HL-60/S4 treated with retinoic acid at 250 ng/mL for 4 days and 3 days (cell line): ENCODE results near the gene OXSR1.
"Not testable (repeated sequence)": the region's sequence is repeated elsewhere in the genome, so short reads cannot be mapped to it uniquely, and the experiment has no call there.

Experiments
- in situ Hi-C: fragments of 300-500 bp; cut with MboI; formaldehyde crosslinking; loops from 2 replicates; pipeline ENCODE4 v1.7.0; 2022; ENCODE audit warnings: low sequenced_read_pairs

The OXSR1 gene

DNA sequence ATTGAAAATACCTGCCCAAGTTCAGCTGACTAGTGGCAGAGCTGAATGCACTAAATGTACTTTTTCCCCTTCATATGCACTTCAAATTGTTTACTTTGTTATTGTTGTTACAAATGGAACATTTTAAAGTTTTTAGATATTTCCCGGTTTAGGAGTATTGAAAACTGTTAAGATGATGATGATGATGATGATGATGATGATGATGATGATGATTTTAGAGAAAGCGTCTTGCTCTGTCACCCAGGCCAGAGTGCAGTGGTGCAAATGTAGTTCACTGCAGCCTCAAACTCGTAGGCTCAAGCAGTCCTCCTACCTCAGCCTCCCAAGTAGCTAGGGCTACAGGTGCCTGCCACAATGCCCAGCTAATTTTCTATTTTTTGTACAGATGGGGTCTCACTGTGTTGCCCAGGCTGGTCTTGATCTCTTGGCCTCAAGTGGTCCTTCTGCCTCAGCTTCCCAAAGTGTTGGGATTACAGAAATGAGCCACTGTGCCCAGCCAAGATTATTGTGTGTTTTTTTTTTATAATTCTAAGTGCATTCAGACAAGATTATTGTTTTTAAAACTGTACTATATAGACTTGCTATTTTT lies 54.4 kb downstream of the OXSR1 start:
- in situ Hi-C loops: no loop called here

DNA sequence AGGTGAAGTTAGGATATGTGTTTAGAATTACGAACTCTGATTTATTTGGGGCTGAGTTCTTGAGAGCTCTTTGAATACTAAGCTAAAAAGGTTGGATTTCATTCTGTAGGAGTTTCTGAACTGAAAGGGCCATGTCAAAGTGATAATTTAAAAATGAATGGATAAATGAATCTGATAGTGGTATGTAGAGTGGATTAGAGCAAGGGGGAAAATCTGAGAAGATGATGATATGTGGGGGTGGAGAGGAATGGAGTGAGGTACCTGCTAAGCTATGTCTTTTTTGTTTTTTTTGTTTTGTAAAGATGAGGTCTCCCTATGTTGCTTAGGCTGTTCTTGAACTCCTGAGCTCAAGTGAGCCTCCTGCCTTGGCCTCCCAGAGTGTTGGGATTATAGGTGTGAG lies 55.7 kb downstream of the OXSR1 start:
- in situ Hi-C loops: no loop called here

DNA sequence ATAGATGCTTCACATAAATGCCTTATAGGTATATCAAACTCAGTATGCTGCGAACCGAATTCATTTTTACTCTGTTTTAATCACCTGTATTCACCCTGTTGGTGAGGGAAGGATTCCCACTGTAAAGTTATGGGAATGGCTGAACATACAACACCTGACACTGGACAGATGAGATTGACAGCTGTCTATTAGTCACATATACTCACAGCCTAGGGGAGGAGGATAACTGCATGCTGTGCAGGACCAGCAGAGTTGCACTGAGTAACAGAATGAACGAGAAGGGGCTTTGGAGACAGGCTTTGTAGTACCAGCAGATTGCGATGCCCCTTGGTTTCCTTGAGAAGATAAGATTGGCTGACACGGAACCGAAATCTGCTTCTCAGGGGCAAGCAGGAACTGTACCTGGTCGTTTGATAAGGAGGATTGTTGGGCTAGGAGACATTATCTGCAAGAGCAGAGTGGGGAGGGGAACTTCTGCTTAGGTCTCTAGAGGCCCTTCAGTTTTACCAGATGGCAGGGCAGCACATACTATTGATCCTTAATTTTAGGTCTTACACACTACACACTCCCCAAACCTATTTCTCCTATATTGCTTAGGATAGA lies 56.8 kb downstream of the OXSR1 start:
- in situ Hi-C loops: no loop called here

DNA sequence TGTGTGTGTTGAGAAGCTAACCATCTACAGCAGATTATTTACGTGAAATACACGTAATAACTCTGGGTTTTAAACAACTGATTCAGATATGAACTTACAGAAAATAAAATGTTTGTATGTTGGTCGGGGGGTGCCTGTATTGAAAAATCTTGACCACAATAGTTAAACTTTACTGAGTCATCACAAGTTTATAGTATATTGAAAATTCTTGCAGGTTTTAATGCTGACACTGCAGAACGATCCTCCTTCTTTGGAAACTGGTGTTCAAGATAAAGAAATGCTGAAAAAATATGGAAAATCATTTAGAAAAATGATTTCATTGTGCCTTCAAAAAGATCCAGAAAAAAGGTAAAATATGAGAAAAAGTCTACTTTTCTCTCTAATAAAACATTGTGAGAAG lies 59.0 kb downstream of the OXSR1 start:
- in situ Hi-C loops: no loop called here

DNA sequence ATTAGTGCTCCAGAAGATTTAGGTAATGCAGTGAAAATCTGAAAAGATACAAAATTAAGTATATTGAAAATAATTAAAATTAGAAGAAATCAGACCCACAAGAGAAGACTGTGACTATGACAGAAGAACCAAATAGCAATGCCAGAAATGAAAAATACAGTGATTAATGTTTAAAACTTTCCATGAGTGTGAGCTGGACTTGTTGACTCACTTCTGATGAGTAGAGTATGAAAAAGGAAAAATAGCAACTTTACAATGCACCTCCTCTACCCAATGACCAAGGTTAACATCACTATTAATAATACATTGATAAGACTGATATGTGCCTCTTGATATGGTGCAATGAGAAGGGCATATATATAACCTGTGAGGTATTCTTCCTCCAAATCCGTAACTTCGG lies 60.9 kb downstream of the OXSR1 start:
- in situ Hi-C loops: no loop called here

DNA sequence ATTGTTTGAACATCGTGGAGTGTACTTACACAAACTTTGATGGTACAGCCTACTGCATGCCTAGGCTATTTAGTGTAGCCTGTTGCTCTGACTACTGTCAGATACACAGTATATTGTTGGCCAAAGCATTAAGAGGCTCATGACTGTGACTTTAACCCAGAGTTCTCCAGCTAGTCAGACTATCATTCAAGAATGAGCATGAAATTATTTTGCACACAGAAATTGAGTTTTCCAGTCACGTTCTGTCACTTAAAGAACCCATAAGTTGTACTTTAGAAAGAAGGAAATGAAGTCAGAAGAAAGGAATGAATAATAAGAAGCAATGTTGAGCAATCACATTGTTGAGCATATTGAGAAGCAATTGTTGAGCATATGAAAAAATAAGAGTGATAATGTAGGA lies 62.7 kb downstream of the OXSR1 start:
- in situ Hi-C loops: no loop called here

DNA sequence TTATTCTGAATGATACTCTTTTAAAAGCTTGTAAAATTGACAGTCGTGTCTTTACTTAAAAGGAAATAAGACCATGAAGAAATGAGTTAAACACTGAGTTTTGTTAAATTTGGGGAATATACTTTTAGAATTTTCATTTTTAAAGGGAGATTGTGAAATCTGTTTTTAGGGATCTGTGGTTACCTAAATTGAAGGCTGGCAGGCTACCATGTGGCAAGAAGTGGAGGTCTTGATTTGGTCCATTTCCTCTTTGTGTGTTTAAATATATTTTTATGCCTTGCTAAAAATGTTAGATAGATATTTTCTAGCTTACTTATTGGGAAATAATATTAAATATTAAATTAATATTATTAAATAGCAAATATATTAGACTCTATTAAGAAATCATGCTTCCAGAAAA lies 63.7 kb downstream of the OXSR1 start:
- in situ Hi-C loops: no loop called here

DNA sequence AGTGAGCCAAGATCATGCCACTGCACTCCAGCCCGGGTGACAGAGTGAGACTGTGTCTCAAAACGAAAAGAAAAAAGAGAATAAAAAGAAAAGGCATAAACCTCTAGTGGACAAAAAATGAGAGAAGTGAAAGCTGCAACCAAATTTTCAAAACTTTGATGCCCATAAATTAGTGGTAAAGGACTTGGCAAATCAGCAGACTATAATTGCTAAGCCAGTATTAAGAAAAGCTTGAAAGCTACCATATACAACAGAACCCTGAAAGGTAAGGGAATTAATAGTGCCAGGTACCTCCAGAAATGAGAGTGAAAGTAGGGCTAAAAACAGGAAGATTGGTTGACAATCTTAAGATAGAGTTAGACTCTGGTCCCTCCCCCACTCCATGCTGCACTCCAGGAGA lies 67.4 kb downstream of the OXSR1 start:
- in situ Hi-C loops: no loop called here

DNA sequence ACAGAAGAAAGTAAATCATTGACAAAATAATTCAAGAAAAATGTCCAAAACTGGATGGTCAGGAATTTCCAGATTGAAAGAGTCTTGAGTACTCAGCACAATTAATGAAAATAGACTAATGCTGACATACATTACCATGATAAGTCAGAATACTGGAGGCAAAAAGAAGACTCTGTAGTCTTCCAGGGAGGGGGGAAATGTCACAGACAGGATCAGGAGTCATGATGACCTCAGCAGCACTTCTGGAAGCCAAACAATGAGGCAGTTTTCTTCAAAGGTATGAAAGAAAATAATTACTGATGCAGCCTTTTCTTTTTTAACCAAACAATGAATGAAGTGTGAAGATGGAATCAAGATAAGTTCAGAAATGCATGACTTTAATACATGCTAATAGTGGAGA lies 70.1 kb downstream of the OXSR1 start:
- in situ Hi-C loops: no loop called here

DNA sequence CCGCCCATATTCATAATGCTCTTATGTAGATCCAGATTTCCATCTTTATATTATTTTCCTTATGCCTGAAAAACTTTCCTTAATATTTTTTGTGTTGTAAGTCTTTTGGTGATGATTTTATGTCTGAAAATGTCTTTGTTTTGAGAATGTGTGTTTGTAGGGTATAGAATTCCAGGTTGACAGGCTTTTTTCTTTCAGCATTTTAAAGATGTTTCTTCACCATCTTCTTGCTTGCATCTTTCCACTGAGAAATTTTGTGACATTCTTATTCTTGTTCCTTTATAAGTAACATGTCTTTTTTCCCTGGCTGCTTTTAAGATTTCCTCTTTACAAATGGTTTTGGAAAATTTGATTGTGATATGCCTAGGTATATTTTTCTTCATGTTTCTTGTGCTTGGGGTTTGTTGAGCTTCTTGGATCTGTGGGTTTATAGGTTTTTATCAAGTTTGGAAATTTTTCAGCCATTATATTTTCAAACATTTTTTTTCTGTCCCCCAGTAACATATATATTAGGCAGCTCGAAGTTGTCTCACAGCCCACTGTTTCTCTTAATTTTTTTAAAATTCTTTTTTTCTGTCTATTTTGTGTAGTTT lies 73.2 kb downstream of the OXSR1 start:
- in situ Hi-C loops: no loop called here

DNA sequence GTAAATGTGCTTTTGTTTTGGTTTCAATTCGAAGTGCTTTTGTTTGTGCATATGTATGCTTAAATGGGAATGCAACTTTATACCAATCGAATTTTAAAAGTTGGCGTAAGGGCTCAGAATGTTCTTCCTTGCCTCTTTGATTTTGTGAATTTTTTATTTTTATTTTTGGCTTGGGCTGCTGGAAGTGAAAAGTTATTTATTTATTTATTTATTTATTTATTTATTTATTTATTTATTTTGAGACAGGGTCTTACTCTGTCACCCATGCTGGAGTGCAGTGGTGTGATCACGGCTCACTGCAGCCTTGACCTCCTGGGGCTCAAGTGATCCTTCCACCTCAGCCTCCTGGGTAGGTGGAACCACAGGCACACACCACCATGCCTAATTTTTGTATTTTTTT lies 77.5 kb downstream of the OXSR1 start:
- in situ Hi-C loops: not testable (repeated sequence)

DNA sequence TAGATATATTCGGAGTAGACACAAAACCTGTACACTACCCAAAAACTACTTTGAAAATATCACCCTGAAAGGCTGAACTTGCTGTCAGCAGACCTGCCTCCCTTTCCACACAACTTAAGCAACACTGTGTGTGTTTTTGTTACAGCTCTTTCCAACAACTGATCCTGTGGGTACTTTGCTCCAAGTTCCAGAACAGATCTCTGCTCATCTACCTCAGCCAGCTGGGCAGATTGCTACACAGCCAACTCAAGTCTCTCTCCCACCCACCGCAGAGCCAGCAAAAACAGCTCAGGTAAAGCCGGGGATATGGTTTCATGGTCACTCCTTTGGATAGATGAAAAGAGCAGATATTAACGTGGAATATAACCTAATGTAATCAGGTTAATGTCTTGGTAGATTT lies 80.6 kb downstream of the OXSR1 start:
- in situ Hi-C loops: no loop called here

DNA sequence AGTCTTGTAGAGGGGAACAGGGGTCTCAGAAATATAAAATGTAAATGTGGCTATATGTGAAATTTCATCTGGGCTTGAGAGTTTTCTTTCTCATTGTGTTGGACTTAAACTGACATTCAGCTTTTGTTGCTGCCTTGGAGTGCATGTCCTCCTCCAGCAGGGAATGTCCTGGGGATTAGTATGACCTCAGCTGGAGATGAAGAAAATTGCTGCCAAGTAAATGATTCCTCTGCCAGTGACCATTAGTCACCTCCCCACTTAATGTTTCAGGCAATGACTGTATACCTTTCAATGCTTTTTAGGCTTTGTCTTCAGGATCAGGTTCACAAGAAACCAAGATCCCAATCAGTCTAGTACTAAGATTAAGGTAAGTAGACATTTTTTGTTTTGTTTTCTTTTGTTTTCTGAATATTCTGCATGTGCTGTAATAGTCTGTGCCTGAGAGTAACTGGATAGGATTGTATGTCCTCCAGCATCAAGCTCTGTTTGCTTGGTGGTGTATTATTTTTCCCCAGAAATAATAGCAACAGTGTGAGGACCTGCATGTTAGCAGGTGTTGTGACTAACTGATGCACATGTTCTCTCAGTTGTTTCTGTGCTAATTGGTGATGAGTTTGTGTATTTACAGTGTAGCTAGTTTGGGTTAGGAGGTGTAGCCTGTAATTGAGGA lies 82.2 kb downstream of the OXSR1 start:
- in situ Hi-C loops: no loop called here

DNA sequence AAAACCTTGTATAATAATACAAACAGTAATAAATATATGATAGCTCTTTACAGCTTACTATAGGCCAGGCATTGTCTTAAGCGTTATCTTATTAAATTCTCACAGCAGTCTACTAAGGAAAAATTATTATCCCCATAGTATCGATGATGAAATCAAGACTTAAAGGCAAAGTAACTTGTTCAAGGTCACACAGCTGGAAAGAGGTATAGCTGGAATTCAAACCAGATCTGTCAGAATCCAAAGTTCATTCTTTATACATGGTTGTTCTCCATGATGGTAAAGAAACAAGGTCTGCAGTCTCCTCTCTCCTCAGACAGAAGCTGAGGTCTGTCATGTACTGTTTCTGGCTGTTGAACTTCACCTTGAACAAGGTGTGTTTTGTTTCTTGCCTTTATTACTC lies 84.9 kb downstream of the OXSR1 start:
- in situ Hi-C loops: no loop called here

DNA sequence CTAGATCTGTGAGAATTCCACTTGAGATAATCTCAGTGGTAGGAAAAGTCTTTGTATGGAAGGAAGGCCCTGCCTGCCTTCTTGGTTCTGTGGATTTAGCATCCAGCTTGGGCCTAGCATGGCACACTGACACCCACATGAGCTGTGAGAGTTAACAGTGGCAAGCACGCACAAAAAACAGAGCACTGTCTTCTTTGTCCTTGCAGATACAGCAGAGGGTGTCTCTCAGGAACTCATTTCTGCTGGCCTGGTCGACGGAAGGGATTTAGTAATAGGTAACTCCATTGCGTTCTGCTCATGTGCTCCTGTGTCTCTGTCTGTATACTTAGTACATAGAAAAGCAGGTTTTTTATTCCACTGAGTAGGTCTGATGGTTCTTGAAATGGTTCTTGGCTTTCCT lies 85.9 kb downstream of the OXSR1 start:
- in situ Hi-C loops: no loop called here

DNA sequence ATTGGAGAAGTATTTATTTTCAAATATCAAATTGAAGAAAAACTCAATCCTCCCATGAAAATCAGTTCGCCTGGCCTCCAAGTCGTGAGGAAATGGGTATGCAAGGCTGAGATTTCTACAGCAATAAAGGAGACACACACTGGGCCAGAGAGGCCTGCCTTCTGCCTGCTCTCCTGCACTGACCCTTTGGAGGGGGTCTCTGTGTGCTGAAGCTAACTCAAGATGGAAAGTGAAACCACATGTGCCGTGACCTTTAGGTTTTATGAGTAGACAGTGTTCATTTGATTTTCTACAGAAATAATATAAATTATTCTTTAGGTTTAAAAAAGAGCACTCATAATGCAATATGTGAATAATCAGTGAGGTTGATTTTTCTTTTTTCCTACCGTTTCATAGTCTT lies 88.4 kb downstream of the OXSR1 start:
- in situ Hi-C loops: no loop called here

DNA sequence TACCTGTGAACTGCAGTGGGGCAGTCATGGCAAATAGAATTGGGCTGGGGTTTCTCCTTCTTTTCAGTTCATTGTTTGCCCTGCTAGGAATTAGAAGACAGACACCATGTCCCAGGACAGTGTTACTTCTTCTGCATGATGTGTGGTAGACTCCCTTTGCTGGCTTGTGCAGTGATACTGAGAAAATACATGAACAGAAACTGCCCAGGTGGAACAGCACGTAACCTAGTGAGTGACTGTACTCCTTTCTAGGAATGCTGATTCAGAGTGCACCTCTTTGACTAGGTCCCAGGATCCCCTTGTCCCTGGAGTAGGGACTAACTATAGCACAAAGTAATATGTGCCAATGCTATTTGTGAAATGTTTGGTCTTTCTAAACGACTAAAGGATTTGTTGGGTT lies 89.5 kb downstream of the OXSR1 start:
- in situ Hi-C loops: no loop called here

DNA sequence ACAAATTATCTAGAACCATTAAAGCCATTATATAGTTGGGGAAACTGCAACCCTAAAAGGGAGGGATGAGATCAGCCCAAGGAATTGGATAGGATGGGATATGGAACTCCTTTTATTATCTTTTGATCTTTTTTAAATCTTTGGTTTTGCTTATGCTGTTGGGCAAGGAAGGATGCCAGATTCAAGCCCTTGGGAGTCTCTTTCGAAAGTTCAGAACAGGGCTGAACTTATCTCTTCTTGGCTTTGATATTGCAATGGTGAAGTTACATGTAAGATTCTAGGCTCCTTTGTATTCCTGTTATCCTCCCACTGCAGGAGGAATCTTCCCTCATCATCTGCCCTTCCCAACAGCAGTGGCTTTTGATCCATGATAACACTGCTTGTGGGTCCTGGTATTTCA lies 90.3 kb downstream of the OXSR1 start:
- in situ Hi-C loops: no loop called here

DNA sequence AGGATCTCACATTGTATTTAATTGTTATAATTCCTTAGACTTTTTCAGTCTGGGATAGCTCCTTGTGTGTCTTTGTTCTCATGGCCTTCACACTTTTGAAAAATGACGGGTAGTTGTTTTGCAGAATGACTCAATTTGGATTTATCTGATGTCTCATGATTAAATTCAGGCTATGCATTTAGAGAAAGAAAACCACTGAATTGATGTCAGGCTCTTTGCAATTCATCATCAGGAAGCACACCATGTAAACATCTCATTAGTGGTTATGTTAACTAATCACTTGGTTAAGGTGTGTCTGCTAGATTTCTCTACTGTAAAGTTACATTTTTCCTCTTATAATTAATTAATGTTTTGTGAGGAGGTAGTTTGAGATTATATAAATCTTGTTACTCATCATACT lies 92.2 kb downstream of the OXSR1 start:
- in situ Hi-C loops: no loop called here

DNA sequence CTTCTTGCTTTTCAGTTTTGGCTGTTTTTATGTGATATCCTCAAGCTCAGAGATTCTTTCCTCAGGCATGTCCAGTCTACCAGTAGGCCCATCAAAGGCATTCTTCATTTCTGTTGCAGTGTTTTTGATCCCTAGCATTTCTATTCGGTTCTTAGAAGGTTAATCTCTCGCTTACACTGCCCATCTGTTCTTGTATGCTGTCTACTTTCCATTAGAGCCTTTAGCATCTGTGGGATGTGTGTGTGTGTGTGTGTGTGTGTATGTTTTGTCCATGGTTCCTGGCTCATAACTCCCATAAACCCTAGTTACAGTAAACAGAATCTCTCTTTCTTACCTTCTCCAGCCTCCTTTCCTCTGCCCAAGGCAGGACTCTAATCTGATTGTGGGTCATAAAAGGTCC lies 95.1 kb downstream of the OXSR1 start:
- in situ Hi-C loops: no loop called here

DNA sequence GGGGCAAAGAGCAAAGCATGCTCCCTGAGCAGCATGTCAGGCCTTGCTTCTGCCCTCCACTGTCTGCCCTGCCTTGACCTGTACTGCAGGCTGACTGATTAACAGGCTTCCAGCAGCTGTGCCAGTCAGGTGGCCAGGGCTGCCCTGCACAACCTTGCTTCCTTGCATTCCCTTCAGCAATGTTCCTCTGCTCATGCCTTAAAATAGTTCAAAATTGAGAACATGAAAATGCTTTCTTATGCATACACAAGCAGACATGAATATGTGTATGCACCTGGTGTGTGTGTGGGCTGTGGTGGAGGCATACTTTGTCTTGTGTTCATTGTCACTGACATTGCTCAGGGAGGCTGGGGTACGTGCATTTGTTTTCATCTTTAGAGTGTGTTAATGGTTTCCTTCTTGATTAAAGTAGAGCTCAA lies 99.0 kb downstream of the OXSR1 start:
- in situ Hi-C loops: no loop called here

DNA sequence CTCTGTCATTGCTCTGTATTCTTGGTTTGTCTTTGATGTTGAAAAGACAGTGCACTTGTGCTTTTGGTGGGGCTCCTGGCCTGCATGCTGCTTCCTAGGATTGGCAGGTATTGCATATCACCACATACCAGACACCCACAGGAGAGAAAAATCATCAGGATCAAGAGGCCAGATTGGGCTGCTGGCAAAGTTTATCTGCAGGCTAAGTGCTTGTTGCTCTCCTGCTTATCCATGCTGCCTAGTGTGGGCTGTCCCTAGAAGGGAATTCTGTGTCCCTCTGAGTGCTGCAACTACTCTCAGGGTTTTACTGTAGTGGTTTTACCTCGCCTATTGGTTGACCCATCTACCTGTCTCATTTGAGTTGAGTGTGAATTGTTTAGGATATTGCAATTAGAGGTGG lies 99.4 kb downstream of the OXSR1 start:
- in situ Hi-C loops: no loop called here
